NB4 (cell line): Measurements from ENCODE around the gene DMWD.

Experiments
- DNase-seq: peaks from one replicate; pipeline ENCODE4 v3.0.0; 2010; ENCODE audit warnings: low read depth
- H3K4me3 ChIP-seq: one replicate; pipeline ENCODE4 v1.5.1; 2011; ENCODE audit warnings: mild to moderate bottlenecking, low read depth, low read length, moderate library complexity
- CTCF ChIP-seq: IDR thresholded peaks from one replicate; pipeline ENCODE4 v1.5.1; 2012; ENCODE audit warnings: low read depth, low read length
- MAX ChIP-seq: IDR thresholded peaks from 2 replicates; pipeline ENCODE4 v1.6.1; 2011; ENCODE audit warnings: low read depth, low read length
- MYC ChIP-seq: IDR thresholded peaks from 2 replicates; pipeline ENCODE4 v1.6.1; 2011; ENCODE audit warnings: low read depth, low read length
- POLR2A ChIP-seq: IDR thresholded peaks from 2 replicates; pipeline ENCODE4 v1.6.1; 2011; ENCODE audit warnings: mild to moderate bottlenecking; ENCODE audit not compliant: insufficient read length; ENCODE audit errors: extremely low read depth

Gene DMWD

GRCh38 chr19:45792470-45793177 is at the start of gene DMWD:
Gene DMWD (minus strand): TSS chr19:45792845. CDS start chr19:45792756, 89 bp downstream.
- peak; percentile 93 for DNase-seq
- TF ChIP-seq CTCF (no peak), MYC (no peak; the same call in 1 of the 2 replicates), MAX (peak; percentile 41), POLR2A (peak; percentile 52)
- peak within 1 kb of the TSS; percentile 50 for H3K4me3 ChIP-seq

- no peak for TF ChIP-seq MAX
- no peak for TF ChIP-seq MYC
- TF ChIP-seq CTCF = no peak
- TF ChIP-seq POLR2A = no peak
- no peak for DNase-seq
These were observed 49.6 kb upstream of the DMWD start for GRCh38 chr19:45842198-45842597.

GRCh38 chr19:45834970-45835369 is 42.3 kb upstream of the DMWD start:
- no peak for TF ChIP-seq MYC
- no peak for TF ChIP-seq CTCF
- TF ChIP-seq POLR2A = no peak
- no peak for TF ChIP-seq MAX
- H3K4me3 ChIP-seq = no peak overlapping the region
- no peak for DNase-seq

More at GRCh38 chr19:45842198-45842597, 49.6 kb upstream of the DMWD start:
- H3K4me3 ChIP-seq = no peak overlapping the region

- no peak for TF ChIP-seq CTCF
- TF ChIP-seq POLR2A = no peak
- TF ChIP-seq MAX = no peak
- TF ChIP-seq MYC = no peak
- H3K4me3 ChIP-seq = no peak overlapping the region
- no peak for DNase-seq
These were observed 36.3 kb upstream of the DMWD start for GRCh38 chr19:45828945-45829344.

GRCh38 chr19:45828523-45828922 is 35.9 kb upstream of the DMWD start:
- no peak for TF ChIP-seq POLR2A
- no peak for TF ChIP-seq CTCF
- TF ChIP-seq MAX = no peak
- TF ChIP-seq MYC = no peak
- no peak overlapping the region for H3K4me3 ChIP-seq
- no peak for DNase-seq
